Measurements from ENCODE around the gene SELP. TPM values are rescaled to one million over a fixed set of nuclear protein-coding genes. Genes with fewer than 3 reads are reported as not detected.

The SELP gene
- total RNA-seq, 1 experiment from 2014 or later, result 0.17 TPM

GRCh38 chr1:169644297-169644696 is 14.4 kb upstream of the SELP start:
- no peak overlapping the region for H3K4me3 Mint-ChIP-seq
- ChIA-PET CTCF (no interaction called here), POLR2A (interaction anchor here (0.6 kb wide), 1 partner anchor 522 kb away, joined by 3 read pairs; no protein-coding TSS in a partner anchor)
- no peak for ATAC-seq
- no peak for TF ChIP-seq ZBTB21 (CRISPR knock-in tag; IDR thresholded peaks at IDR 0.05; ENCODE audit: borderline replicate concordance)
- TF ChIP-seq ATF2 (CRISPR knock-in tag; IDR thresholded peaks at IDR 0.05; ENCODE audit: borderline replicate concordance, low read depth), result no peak
- TF ChIP-seq HMGA2 (CRISPR knock-in tag; IDR thresholded peaks at IDR 0.05), result no peak
- TF ChIP-seq CREB1 (CRISPR knock-in tag; IDR thresholded peaks at IDR 0.05), result no peak
- TF ChIP-seq ZNF416 (CRISPR knock-in tag; IDR thresholded peaks at IDR 0.05), result no peak
- TF ChIP-seq NFYB (CRISPR knock-in tag; conservative IDR thresholded peaks at IDR 0.05; ENCODE audit: low read depth), result no peak
- no peak for TF ChIP-seq HMGXB4 (CRISPR knock-in tag; IDR thresholded peaks at IDR 0.05)
- no peak for TF ChIP-seq NFATC4 (CRISPR knock-in tag; IDR thresholded peaks at IDR 0.05)
- TF ChIP-seq CTCF (IDR thresholded peaks at IDR 0.05), result no peak
- no peak for TF ChIP-seq ETV6 (CRISPR knock-in tag; IDR thresholded peaks at IDR 0.05)
- TF ChIP-seq IRF1 (CRISPR knock-in tag; IDR thresholded peaks at IDR 0.05), result no peak
- no peak for TF ChIP-seq ZNF532 (CRISPR knock-in tag; IDR thresholded peaks at IDR 0.05; ENCODE audit: borderline replicate concordance)
- no peak for TF ChIP-seq ZNF512 (CRISPR knock-in tag; IDR thresholded peaks at IDR 0.05; ENCODE audit: borderline replicate concordance)
- TF ChIP-seq ZSCAN18 (CRISPR knock-in tag; IDR thresholded peaks at IDR 0.05), result no peak
- TF ChIP-seq ATF6 (CRISPR knock-in tag; IDR thresholded peaks at IDR 0.05), result no peak
- no peaks in the 10 kb centered on the region for H3K4me1 Mint-ChIP-seq
- H3K27me3 Mint-ChIP-seq (ENCODE audit: low read depth), result no peaks in the 10 kb centered on the region; the same call in 1 of the 2 replicates
- peaks cover 4% of the 10 kb centered on the region for H3K9me3 Mint-ChIP-seq
- H3K36me3 Mint-ChIP-seq, result no peaks in the 10 kb centered on the region
- no peak overlapping the region for H3K27ac Mint-ChIP-seq
- DNase-seq (ENCODE audit: low spot score), result no peak
